HT1080 (cell line): ENCODE measurements around the gene CYSTM1. TPM values are rescaled to one million over a fixed set of nuclear protein-coding genes. Genes with fewer than 3 reads are reported as not detected.
A peak's percentile ranks its signal among the peaks of the same experiment; 100 is the strongest.
"Not testable (repeated sequence)": the region's sequence is repeated elsewhere in the genome, so short reads cannot be mapped to it uniquely, and the experiment has no call there.

Experiments used
- DNase-seq: peaks from one replicate; pipeline ENCODE4 v3.0.0-alpha.2; 2015; ENCODE audit warnings: low read depth
- total RNA-seq: library from RNA; depleted of rRNA; stranded (reverse); fragments of >200 nt; shearing (Covaris generic); gene quantifications from 2 replicates; pipeline ENCODE4 v1.2.3, GENCODE V29; 2014

CYSTM1 gene
- total RNA-seq, 1 experiment from 2014 or later = 40.3 TPM

DNA sequence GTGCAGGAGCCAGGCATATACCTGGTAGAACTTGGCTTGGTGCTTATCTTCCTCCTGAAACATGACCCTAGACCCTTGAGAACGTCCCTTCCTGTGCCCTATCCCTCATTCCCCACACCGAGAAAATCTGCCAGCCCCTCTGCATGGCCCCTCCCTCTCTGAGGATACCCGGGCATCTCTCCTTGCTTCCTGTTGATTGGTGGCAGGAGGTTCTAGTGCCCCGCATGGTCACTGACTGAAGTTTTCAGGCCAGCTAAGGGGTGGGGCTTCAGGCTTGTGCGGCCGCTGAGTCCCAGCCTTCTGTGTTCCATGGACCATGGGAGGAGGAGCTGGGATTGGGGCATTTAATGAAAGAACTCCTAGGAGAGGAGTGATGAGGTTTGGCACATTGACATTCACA is 26.5 kb upstream of the CYSTM1 start:
- peak; percentile 33 for DNase-seq

DNA sequence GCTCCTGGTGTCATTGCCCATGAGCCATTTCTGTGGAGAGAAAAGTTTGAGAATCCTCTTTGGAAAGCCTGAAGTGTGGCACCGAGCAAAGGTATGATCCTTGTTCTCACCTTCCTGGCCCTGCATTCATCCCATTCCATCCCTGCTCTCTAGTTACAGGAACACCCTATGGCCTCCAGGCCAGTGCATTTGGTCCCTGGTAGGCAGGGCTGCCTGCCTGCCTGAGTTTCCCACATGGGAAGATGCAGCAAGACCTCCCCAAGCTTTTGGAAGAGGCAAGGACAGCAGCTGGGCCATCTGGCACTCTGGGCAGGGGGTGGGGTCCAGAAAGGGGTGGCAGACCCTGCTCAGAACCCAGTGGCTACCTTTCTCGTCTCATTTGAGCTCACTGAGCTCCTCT is 24.8 kb upstream of the CYSTM1 start:
- DNase-seq = no peak

DNA sequence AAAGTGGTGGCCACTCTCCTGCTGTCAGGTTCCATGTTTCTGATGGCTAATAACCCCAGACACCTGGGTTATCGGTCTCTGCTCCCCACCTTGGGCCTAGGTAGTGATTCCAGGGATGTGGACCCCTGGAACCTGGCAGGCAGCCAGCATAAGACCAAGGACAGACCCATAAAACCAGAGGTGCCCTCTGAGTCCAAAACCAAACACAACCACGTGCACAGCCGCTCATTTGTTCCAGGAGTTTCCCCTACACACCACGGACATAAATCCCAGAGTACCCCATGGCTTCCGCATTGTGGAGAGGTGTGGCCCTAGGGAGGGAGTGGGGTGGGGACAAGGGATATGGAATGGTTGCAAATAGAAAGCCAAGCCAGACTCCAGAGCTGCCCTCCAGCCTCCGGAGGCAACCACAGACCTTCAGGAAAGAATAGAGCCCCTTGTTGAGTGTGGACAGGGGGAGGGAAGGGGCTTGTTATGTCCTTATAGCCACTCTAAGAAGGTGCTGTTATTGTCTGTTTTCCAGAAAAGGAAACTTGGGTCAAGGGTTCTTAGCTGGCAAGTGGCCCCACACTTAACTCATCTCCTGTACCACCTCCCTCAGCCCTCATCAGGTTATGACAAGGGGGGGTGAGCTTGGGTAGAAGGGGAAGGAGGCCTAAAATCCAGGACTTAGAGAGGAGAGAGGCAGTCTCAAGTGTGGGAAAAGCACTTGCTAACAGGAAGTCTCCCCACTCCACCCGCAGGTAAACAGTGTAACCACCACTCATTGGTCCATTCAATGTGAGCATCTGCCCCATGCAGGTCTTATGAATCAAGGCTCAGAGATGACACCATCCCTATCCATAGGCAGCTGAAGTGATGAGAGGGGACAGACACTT is 23.6 kb upstream of the CYSTM1 start:
- DNase-seq = no peak

DNA sequence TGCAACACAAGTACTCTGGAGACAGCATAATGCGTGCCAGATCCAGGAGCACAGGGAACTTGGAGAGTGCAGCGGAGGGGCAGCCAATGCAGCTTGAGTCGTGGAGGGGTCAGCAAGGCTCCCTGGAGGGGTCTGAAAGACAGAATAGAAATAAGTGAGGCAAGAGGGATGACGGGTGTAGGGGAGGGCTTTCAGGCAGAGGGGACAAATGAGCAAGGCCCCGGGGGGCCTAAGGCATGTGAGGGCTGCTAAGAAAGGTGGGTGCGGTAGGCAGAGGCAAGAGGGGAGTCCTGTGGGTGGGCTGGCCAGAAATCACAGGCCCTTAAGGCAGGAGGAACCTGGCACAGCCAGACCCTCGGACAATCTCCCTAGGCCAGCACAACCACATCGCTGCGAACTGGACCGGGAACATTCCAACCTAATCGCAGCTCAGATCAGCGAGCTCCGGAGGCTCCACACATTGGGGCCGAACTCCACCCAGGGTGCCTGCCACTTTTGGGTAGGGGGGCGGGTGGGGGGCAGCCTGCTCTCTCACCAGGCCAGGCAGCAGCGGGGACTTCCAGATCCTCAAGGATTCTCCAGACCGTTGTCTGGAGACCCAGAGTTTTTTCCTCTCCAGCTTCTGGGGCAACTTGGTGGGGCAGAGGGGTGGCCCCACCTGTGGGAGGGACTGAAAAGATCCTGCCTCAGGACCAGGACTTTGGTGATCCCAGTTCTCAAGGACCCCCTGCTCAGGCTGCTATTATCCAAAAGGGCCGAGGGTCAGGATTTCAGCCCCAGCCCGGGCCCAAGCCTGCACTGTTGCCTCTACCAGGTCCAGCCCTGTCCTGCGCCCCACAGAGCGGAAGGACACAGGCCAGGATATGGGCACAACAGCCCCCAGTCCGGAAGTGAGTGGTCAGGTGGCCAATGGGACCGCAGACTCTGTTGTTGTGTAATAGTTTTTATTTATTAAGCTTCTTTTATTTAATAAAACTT is 22.7 kb upstream of the CYSTM1 start:
- no peak for DNase-seq

DNA sequence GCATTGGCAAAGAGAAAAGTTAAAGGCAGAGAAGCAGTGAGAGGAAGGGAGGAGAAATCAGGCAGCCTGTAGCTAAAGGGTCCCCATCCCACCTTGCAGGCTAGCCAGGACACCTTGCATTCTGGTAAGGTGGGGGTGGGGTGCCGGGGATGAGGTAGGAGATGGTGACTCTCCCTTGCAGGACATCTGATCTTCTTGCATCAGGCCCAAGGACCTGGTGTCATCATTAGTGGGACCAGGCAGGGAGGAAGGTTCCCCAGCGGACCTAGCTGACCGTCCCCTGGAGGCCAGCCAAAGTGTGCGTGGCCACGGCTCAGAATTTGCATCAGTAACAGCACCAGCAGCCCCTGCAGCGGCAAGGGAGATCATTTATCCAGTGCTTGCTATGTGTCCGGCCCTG is 21.7 kb upstream of the CYSTM1 start:
- no peak for DNase-seq

DNA sequence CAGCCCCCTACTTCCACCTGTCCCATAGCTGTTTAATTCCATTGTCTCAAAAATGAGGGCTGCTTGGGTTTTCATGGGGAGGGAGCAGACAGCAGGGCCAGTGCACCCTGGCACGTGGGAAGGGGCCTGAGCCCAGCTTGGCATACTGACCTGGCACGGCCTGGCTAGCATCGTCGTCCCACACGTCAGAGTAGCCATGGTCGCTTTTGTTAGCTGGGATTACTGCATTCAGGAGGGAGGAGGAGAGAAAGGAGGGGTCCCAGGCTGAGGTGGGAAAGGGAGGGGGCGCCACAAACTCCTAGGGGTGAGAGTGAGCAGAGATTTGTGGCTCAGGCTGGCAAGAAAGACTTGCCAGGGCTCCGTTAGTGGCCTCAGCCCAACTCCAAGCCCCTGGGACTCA is 21.1 kb upstream of the CYSTM1 start:
- no peak for DNase-seq

DNA sequence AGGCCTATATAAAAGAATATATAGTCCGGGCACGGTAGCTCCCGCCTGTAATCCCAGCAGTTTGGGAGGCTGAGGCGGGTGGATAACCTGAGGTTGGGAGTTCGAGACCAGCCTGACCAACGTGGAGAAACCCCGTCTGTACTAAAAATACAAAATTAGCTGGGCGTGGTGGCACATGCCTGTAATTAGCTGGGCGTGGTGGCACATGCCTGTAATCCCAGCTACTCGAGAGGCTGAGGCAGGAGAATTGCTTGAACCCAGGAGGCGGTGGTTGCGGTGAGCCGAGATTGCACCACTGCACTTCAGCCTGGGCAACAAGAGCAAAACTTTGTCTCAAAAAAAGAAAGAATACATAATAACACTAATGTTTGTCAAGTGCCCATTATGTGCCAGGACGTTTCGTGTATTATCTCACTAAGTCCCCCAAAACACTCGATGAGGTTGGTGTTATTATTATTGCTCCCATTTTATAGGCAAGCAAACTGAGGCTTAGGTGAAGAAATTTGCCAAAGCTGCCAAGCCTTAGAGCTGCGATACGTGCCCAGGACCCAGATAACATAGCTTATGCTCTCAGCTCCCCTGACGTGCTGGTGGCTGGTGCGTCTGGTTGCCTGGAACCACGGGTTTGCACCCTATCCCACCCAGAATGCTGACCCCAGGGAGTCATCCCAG is 20.1 kb upstream of the CYSTM1 start:
- not testable (repeated sequence) for DNase-seq

DNA sequence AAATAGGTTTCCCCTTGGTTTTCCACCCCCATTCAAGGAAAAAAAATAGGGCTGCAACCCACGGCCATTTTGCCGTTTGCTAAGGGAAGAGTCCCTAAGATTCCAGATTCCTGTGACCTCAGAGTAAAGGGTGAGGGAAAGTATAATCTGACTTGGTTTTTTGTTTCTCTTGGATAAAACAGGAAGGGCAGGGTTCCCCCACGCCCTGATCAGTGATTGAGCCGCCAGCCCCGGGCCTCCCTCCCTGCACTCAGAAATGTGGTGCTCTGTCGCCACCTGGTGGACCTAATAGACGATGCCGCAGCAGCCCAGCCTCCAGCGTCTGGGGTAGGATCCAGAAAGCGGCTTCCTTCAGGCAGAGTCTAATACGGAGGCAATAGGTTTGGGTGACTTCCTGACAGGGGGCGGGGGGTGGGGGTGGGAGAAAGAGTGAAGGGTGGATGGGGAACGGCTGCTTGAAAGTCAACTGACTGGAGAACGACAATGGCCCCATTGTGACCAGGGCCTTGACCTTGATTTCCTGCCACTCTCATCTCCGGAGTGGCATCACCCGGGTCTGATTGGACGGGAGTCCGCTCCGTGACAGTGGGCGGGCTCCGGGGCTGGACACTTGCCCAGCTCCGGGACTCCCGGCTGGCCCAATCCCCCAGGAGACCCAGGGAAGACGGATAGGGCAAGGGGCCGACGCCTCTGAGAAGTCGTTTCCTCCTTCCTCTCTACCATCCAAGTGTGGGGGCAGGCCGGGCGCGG is 17.8 kb upstream of the CYSTM1 start:
- DNase-seq = peak; percentile 82

DNA sequence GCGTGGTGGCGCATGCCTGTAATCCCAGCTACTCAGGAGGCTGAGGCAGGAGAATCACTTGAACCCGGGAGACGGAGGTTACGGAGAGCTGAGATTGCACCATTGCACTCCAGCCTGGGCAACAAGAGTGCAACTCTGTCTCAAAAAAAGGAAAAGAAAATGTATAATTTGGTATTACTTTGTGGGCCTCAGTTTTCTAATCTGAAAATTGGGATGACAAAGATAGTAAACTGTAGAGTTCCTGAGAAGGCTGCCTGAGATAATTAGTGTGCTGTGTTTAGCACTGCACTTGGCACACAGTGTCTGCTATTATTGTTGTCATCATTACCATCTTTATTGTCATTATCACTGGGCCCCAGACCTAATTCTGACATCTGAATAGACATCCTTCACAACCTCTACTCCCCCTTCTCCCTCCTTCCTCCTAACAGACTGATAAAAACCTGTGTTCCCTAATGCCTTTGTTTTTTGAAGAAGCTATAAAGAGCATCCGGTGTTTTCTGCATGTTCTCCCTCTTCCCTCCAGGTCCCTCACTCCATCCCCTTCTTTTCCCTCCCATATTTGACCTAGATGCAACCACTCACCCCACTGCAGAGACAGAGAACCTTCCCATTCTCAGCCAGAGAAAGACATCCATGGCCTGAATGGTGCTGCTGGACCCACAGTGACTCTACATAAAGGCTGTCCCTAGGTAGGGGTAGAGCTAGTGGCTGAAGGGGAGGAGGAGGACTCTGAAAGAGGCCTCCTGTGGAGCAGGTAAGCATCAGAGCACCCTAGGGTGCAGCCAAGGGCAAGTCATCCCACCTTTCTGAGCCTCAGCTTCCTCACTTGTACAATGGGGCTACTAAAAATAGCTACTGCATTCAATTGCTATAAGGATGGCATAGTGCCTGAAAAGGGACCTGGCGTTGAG is 15.7 kb upstream of the CYSTM1 start:
- DNase-seq = no peak

DNA sequence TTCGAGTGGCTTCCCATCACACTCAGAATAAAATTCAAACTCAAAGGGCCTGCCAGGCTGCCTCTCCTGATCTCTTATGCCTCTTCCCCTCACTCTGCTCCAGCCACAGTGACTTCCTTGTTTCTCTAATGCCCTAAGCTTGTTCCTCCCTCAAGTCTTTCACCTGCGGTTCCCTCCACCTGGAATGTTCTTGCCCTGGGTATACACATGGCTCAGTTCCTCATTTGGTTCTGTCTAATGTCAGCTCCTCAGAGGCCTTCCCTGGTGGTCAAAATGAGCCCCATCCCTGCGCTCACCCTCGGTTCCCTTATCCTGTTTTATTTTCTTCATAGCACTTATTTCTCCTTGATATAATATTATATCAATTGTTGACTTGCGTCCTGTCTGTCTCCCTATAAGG is 12.7 kb upstream of the CYSTM1 start:
- DNase-seq = no peak

DNA sequence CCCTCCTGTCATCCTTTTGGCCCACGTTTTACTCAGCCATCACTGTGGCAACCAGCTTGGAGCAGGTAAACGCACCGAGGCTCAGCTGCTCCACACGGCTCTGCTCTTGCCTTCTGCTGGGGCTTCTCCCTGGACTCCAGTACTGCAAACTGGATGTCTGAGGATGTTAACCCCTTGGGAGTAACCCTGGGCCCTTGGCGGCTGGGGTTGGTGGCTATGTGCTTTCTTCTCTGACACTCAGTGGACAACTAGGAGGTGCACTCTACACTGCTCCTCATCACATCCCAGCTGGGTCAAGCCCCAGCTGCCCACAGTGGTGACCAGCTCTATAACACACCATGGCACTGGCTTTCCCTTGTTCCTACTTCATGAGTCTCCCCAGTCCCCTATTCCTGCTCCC is 12.2 kb upstream of the CYSTM1 start:
- DNase-seq = no peak

DNA sequence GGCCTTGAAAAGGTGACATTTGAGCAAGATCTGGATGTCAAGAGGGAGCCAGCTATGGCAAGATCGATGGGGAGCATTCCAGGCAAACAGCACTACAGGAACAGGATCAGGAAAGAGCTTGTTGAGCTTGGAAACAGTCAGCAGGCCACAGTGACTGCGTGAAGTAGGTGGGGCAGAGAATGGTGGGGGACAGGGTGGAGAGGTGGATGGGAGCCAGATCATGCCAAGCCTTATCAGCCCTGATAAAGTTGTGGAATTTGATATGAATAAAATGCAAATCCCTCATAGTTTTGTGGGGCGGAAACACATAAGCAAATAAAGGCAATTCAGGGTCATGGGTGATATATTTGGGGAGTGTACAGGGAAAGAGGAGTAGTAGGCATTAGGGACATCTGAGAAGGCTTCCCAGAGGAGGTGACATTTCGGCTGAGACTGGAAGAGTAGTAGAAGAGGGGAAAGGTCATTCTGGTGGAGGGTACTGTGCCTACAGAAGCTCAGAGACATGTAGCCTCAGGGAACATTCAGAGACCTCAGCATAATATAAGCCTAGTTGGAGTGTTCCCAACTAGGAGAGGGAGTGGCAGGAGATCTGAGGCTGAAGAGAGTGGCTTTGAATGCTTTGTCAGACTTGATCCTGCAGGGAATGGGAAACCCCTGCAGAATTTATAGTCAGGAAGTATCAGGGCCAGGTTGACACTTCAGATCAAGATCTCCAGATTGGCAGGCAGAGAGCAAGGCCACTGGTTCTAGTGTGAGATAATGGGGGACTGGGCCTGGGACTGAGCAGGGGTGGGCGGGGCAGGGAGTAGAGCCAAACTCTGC is 9.7 kb upstream of the CYSTM1 start:
- DNase-seq = no peak

DNA sequence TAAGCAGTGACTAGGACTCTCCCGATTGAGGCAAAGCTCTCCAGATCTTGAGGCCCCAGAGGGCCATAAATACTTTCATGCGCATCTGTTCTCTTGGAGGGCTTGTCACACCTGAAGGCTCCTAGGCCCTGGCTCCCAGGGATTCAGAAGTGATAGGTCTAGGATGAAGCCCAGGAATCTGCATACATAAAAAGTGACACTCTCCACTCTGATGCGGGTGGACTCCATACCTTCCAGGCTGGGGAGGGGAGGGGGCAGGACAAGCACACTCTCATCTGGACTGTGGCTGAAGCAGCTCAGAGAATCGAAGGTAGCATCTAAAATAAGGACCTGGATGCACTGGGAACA is 9.1 kb upstream of the CYSTM1 start:
- DNase-seq = no peak

DNA sequence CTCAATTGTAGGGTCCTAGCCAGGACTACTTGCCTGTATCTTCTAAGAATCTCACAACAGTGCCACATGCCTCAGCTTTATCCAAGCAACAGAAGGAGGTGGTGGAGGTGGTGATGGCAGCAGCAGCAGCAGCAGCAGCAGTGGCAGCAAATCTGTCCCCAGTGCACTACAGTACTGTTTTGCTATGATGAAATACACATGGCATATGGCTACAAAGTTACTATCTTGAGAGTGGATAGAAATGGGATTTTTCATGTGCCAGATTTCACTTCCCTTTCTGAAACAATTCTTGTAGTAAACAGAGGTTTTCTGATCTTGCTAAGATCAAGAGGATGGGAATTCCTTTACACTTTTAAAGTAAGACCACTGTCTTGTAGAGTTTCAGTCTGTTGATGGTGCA is 8.1 kb upstream of the CYSTM1 start:
- DNase-seq = no peak

DNA sequence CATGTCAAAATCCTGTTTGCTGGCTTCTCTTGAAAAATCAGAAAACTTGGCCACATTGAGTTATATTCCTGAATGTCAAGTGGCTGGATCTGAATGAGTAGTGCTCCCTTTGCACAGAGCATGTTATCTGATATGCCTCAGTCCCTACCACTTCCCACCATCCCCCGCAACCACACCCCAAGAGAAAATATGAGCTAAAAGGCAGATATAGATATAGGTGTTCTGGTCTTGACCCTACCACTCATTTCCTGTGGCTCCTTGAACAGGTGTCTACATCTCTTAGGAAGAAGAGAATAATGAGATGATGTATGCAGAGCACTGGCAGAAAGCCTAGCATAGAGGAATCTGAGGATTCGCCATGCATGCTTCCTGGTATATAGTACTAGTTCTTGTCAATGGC is 6.6 kb upstream of the CYSTM1 start:
- no peak for DNase-seq

DNA sequence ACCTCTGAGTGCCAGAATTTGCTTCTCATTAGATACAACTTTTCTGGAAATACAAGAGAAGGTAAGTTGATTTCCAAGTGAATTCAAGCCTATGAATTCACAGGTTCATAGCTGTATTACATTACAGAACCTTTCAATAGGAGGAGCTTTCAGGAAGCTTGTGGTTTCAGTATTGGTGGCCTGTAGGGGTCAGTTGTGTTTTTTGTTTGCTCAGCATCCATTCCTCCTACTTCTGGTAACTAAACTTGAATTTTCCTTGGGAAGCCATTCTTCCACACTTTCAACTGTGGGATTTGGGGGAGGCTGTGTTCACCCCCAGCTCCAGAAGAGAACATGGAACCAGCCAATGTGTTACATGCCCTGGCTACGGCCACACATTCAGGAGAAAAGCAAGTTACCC is 5.6 kb upstream of the CYSTM1 start:
- peak; percentile 42 for DNase-seq

DNA sequence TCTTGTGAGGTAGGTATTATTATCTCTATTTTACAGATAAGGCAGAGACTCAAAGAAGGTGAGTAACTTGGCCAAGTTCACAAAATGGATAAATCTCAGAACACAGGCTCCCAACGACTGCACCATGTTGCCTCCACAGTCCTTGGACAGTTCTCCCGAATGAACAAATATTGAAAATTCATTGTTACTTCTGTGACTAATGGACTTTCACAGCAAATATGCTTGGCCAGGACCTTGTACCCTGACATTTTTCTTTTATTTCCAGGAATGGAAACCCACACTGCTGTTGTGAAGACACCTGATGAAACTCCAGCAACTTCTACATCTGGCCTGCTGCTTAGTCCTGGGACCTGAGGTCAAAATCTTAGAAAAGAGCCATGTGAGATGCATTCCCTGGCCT is 2.5 kb upstream of the CYSTM1 start:
- no peak for DNase-seq

DNA sequence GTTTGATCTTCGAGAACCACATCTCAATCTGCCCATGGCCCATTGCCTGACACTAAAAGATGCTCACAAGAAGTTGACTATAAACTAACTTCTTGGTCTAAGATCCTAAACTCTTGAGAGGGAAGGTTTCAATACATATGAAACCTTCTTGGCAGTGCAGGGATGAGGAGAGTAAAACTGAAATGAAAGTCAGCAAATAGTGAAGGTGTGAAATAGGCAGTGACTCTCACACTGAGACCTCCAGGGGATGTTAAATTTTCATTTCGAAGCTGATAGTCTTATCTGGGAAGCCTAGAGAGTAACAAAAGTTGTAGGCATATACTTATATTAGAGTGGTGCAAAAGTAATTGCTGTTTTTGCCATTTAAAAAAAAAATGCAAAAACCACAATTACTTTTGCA is 974 bp upstream of the CYSTM1 start:
- DNase-seq = no peak

DNA sequence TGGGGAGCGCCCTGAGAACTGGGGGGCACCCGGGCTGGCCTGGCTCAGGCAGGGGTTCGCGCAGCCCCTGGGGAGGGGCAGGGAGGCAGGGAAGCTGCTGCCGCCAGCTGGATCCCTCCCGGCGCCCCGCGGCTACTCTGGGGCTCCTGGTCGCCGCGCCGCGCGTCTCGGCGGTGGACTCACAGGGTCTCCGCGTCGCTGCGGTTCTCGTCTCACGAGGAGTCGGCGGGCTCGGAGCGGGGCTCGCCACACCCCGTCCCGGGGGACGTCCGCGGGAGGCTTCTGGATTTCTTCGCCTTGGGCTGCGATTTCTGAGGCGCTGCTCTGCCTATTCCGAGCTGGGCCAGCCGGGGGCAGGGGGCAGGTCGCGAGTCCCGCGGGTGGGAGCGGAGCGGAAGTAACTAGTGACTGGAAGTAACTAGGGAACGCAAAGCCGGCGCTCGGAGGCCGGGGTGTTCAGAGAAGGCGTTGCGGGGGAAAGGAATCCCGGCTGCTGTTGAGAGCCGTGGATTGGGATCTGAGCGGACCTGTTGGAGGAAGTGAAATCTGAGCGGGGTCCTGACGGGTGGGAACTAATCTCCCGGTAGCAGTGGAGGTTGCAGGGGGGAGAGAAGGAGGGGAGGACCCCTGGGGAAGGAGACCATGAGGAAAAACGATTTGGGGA is 511 bp downstream of the CYSTM1 start:
- peak; percentile 72 for DNase-seq
